ENCODE data around the gene PDE1A. TPM values are rescaled to one million over a fixed set of nuclear protein-coding genes. Genes with fewer than 3 reads are reported as not detected.

The PDE1A gene
- total and polyA plus RNA-seq, 2 of the 4 experiments (the other 2 are of a cell fraction) = 0.24 to 0.90 TPM

GRCh38 chr2:182128821-182129707 lies 297.8 kb downstream of the PDE1A start:
- Histone ChIP-seq H4K5ac (ENCODE audit: low read depth, low read length) (no peak overlapping the region), H3K27me3 (ENCODE audit: control insufficient read depth, insufficient read depth, low read length) (no peaks in the 10 kb centered on the region), H3K56ac (ENCODE audit: extremely low read depth, insufficient read depth, low read length) (no peak overlapping the region), H4K20me1 (ENCODE audit: insufficient read depth, low read length) (no peaks in the 10 kb centered on the region), H2BK5ac (ENCODE audit: low read depth, low read length, poor library complexity, severe bottlenecking) (no peak overlapping the region), H3K14ac (replicated peaks; ENCODE audit: low read depth, low read length) (no peak overlapping the region), H3K9me3 (ENCODE audit: control insufficient read depth, insufficient read depth, low read length) (no peaks in the 10 kb centered on the region), H3K9ac (ENCODE audit: low read depth, low read length) (no peak overlapping the region), H3K9me1 (ENCODE audit: insufficient read depth, low read length) (0 out of 2 replicates have a peak, but pooled peaks cover 3% of the 10 kb centered on the region), H3K4me3 (ENCODE audit: insufficient read depth, low read depth, low read length) (no peak overlapping the region), H2BK15ac (ENCODE audit: low read depth, low read length) (no peak overlapping the region), H3K4ac (ENCODE audit: low read depth, low read length) (no peak overlapping the region), H2AFZ (replicated peaks; ENCODE audit: low read length, poor library complexity) (no peak overlapping the region), H3K4me1 (ENCODE audit: control insufficient read depth, insufficient read depth, low read length) (peaks cover 10% of the 10 kb centered on the region), H3K4me2 (ENCODE audit: low read depth, low read length) (no peak overlapping the region), H3K18ac (ENCODE audit: low read depth, low read length) (peak overlapping the region; percentile 47; the same call in 1 of the 2 replicates), H2BK20ac (ENCODE audit: low read depth, low read length) (0 out of 2 replicates have a peak overlapping the region, but pooled peaks have one; percentile 54), H2AK5ac (ENCODE audit: low read depth, low read length) (no peak overlapping the region), H3K36me3 (ENCODE audit: control insufficient read depth, insufficient read depth, low read length) (no peaks in the 10 kb centered on the region), H2AK9ac (replicated peaks; ENCODE audit: low read depth, low read length, poor library complexity) (no peak overlapping the region), H3K79me1 (ENCODE audit: low read depth in 1 of 2, low read length in 2 of 2) (no peaks in the 10 kb centered on the region), H4K8ac (ENCODE audit: low read depth in 2 of 2, low read length in 2 of 2) (no peak overlapping the region), H4K91ac (ENCODE audit: insufficient read depth, low read depth, low read length) (no peak overlapping the region), H3K27ac (ENCODE audit: insufficient read depth, low read length) (no peak overlapping the region), H2BK120ac (ENCODE audit: low read depth, low read length) (peak overlapping the region; percentile 48), H3K23ac (ENCODE audit: low read depth, low read length) (no peak overlapping the region; the same call in 1 of the 2 replicates)
- in situ Hi-C loops (cut with MboI; ENCODE audit: low sequenced_read_pairs) (loop anchor here (25.0 kb wide), 1 partner anchor 542 kb away; no protein-coding TSS in a partner anchor), intact Hi-C loops (cut with micrococcal nuclease) (loop anchor here (5.0 kb wide), 1 partner anchor 42 kb away; no protein-coding TSS in a partner anchor), dilution Hi-C loops (cut with HindIII; ENCODE audit: low sequenced_read_pairs, unreplicated experiment) (no loop called here)
- ATAC-seq (ENCODE audit: low read depth) = peak; percentile 46
- no peak for TF ChIP-seq USF2 (IDR thresholded peaks at IDR 0.05; ENCODE audit: low read depth, low read length)
- no peak for TF ChIP-seq NFE2L2 (IDR thresholded peaks at IDR 0.05; ENCODE audit: low read depth, low read length)
- TF ChIP-seq RFX5 (IDR thresholded peaks at IDR 0.05; ENCODE audit: low read depth, low read length) = no peak
- TF ChIP-seq SMC3 (IDR thresholded peaks at IDR 0.05; ENCODE audit: low read depth, low read length) = no peak
- TF ChIP-seq RCOR1 (IDR thresholded peaks at IDR 0.05; ENCODE audit: insufficient replicate concordance, low read length) = no peak
- TF ChIP-seq CEBPB (IDR thresholded peaks at IDR 0.05; ENCODE audit: low read depth, low read length) = no peak
- TF ChIP-seq MAZ (IDR thresholded peaks at IDR 0.05; ENCODE audit: borderline replicate concordance, low read depth, low read length) = no peak
- POLR2A ChIA-PET (ENCODE audit: unreplicated experiment) = no interaction called here
- CTCF ChIA-PET = no interaction called here
- WGBS, 2 experiments (ENCODE audit: extremely low coverage in 2 of 2, insufficient read length in 1 of 2) = no CpG with 5 or more reads among the region's 3 CpGs
- BruUV-seq (replicated peaks) = no TSS peak
- DNase-seq = no peak
